Activated naive CD4-positive, alpha-beta T cell (primary cell): ENCODE measurements around the gene EPB41L4B.
"Not testable (repeated sequence)": the region's sequence is repeated elsewhere in the genome, so short reads cannot be mapped to it uniquely, and the experiment has no call there.

Experiments
- DNase-seq, 4 experiments: peaks; one replicate each; lab custom pipeline; 2025; lab: John Stamatoyannopoulos, UW

Gene EPB41L4B

DNA sequence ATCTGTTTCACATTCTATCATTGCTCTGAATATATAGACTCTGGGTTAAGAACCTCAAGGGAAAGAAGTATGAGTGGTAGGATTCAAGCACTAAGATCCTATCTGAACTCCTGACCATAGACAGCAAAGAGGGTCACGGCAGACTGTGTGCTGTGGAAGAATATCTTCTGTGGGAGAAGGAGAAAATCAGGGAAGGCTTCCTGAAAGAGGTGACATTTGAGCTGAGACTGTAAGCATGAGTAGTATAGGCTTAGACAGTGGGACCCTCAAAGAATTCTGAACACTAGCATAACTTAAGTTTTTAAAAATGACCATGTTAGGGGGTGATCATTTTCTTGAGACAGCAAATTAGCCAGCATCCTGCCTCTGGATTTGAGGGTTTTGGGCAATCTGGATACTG lies 157.7 kb downstream of the EPB41L4B start:
- DNase-seq = no peak

DNA sequence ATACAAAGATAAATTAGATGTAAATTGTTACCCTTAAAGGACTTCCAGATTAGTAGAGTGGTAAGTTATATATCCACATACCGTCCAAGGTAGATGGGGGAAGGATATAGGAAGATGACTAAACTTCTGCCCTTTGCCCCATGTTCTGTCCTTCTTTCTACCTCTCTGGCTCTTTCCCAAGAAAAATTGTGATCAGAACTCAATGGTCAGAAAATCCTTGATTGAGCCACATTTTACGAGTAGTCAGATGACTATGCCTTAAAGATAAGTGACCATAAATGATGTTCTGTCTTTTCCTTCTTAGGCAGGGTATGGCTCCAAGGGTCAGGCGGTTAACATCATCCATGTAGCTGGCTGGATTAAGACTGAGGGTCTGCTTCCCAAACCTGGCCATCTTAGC lies 158.2 kb downstream of the EPB41L4B start:
- no peak for DNase-seq

- no peak for DNase-seq
These were observed 159.4 kb downstream of the EPB41L4B start for GRCh38 chr9:109161471-109161870.

DNA sequence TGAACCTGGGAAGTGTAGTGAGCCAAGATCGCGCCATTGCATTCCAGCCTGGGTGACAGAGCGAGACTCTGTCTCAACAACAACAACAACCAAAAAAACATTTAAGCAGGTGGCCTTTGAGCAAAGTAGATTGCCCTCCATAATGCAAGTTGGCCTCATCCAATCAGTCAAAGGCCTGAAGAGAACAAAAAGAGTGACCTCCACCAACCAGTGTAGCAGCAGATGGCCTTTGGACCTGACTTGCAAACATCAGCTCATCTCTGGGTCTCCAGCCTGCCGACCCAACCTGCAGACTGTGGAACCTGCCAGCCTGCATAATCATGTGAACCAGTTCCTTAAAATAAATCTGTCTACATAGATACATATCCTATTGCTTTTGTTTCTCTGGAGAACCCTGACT lies 161.3 kb downstream of the EPB41L4B start:
- DNase-seq = no peak

GRCh38 chr9:109158651-109159050 lies 162.2 kb downstream of the EPB41L4B start:
- DNase-seq = no peak

DNA sequence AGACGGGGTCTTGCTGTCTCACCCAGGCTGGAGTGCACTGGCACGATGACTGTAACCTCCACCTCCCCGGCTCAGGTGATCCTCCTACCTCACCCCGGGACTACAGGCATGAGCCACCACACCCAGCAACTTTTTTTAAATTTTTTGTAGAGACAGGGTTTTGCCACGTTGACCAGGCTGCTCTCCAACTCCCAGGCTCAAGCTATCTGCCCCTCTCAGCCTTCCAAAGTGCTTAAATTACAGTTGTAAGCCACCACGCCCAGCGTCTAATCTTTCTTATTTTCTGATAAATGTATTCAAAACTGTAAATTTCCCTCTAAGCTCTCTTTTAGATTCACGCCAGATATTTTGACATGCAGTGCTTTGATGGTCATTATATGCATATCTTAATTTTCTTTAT lies 164.2 kb downstream of the EPB41L4B start:
- DNase-seq = no peak

DNA sequence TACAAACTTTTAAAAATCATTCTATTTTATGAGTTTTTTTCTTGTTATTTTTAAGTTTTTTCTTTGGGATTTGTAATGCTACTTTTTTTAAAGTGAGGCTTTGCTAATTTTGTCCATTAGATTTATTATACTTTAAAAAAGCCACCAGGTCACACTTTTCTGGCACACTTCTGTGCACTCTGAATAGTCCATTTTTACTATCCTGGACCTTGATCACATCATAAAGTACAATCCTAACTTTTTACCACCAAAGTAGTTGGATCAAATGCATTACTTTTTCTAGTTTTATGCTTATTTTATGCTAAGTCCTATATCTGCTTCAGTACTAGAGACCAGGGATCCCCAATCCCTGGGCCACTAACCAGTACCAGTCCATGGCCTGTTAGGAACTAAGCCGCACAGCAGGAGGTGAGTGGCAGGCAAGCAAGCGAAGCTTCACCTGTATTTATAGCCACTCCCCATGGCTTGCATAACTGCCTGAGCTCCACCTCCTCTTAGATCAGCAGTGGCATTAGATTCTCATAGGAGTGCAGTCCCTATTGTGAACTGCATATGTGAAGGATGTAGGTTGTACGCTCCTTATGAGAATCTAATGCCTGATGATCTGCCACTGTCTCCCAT lies 169.8 kb downstream of the EPB41L4B start:
- DNase-seq = no peak

DNA sequence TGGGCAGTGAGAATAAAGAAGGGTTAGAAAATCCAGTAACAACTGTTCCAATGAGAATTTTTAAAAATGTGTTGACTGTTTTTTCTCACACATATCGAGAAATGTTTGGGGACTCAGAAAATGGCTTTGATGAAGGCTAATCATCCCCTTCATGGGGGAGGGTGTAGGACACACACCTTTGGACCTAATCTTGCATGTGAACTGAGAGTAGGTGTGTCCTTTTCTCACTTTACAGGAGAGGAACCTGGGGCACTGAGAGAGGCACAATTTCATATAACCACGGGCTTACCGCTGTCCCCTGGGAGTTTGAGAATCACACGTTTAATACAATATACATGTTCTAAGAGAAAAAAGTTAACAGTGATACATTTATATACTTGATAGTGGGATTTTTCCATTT lies 171.1 kb downstream of the EPB41L4B start:
- no peak for DNase-seq

DNA sequence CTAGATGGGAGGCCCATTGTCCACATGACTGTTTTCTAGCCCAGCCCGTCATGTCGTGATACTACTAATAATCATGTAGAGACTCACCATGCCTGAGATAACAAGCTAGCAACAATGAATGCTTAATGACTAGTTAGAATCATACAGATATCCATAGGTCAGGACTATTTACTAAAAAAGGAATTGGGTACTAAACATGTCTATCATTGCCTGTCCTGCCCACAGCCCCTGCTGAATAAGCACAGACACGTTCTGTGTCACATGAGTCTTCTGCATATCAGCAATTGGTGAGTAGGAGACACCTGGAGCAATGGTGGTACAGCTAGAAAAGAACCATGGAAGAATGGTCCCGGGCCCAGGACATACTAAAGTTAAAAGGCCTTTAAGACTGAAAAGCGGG lies 171.8 kb downstream of the EPB41L4B start:
- DNase-seq = no peak

GRCh38 chr9:109145051-109145450 lies 175.8 kb downstream of the EPB41L4B start:
- DNase-seq = no peak

DNA sequence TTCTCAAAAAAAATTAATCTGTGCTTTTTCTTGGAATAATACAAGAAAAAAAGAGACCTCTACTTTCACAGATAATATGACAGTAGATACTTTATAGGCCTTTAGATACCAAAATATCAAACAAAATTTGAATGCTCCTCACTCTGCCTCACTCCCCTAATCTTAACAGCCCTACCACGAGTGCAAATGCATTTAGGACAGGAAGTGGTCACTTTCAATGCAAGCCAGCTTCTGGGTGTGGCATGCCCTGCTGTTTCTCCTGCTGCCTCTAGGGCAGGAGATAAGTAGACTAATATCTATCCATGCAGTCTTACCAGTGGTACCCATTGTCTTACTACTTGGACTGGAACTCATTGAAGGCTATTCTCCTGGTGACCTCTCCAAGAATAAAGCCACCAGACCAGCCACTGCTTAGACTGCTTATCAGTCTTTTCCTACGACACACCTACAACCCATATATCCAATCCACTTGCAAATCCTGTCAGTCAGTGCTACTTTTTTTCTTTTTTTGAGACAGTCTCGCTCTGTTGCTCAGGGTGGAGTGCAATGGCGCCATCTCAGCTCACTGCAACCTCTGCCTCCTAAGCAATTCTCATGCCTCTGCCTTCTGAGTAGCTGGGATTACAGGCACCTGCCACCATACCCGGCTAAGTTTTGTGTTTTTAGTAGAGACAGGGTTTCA lies 176.8 kb downstream of the EPB41L4B start:
- no peak for DNase-seq

DNA sequence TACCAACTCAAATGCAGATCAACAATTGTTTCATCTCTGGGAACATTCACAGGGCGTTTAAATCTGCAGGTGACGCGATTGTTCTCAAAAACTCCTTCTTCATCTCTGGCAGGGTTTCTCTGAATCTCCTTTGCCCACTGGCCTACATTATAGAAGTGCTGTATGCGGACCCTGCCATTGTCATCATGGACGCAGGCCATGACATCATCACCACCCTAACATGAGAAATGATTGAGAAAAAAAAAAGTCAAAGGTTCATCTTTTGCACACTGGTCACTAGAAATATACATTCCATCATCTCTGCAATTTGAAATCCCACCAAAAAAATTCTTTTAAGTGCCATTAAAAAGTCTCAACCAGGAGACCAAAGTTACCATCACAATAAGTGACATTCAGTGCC lies 179.5 kb downstream of the EPB41L4B start:
- no peak for DNase-seq

- DNase-seq = no peak
These were observed 181.0 kb downstream of the EPB41L4B start for GRCh38 chr9:109139851-109140250.

DNA sequence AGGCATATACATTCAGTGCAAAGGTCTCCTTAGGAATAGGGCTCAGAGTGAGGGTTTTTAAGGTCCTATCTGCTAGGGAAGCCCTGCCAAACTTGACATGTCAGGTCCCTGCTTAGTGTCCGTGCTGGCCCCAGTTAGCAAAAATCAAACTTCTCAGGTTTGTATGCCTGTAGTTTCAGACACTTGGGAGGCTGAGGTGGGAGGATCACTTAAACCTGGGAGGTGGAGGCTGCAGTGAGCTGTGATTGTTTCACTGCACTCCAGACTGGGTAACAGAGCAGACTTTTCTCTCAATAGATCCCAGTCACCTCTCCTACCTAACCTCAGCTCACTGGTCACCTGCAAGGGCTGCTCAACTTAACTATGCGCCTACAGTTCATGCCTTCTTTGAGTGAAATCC lies 182.4 kb downstream of the EPB41L4B start:
- no peak for DNase-seq

DNA sequence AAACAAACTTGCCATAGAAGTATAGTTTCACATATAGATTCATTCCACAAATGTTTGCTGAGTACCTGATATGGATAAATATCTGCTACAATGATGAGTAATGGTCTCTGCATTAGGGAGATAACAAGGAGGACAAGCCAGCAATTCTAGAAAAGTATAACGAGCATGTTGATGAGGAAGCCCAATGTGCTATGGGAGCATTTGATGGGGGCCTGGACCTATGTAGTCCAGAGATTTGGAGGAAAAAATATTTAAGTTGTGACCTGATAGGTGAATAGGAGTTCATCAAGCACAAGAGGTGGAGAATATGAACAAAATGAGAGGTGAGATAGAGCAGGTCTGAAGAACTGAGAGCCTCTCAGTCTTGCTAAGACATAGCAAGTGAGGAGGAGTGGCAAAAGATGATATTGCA lies 186.7 kb downstream of the EPB41L4B start:
- no peak for DNase-seq

DNA sequence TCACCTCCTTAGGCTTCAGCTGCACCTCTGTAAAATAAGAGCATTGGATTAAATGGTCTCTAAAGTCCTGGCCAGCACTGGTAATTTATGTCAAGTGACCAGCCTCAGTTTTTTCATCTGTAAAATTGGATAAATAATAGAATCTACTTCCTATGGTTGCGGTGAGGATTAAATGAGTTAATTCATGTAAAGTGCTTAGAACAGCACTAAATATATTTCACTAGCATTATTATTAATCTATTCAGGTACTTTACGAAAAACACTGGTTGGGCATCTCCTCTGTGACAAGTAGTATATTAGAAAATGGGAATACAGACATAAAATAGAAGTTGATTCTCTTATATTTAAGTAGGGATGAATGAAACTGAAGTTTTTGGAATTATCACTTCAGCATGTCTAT lies 187.3 kb downstream of the EPB41L4B start:
- DNase-seq = no peak

- DNase-seq = no peak
These were observed 188.3 kb downstream of the EPB41L4B start for GRCh38 chr9:109132567-109133021.

GRCh38 chr9:109129470-109130197 lies 191.2 kb downstream of the EPB41L4B start:
- no peak for DNase-seq

GRCh38 chr9:109126671-109127070 lies 194.2 kb downstream of the EPB41L4B start:
- DNase-seq = not testable (repeated sequence)

DNA sequence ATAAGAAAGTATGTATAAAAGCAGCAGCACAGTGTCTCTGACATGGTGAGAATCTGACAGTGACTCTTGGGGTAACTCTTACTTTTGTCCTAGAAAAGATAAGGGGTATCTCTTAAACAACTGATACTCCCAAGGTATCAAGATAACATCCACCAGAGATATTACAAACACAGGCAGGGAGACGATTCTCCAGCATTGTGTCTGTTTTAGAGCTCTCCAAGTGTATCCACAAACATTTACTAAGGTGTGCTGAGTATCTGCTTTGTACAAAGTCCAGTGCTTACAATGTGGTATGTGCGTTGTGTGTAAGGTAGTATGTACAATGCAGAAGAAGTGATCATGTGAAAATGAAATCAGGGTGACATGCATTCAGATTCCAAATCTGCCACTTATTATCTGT lies 196.7 kb downstream of the EPB41L4B start:
- DNase-seq = no peak

DNA sequence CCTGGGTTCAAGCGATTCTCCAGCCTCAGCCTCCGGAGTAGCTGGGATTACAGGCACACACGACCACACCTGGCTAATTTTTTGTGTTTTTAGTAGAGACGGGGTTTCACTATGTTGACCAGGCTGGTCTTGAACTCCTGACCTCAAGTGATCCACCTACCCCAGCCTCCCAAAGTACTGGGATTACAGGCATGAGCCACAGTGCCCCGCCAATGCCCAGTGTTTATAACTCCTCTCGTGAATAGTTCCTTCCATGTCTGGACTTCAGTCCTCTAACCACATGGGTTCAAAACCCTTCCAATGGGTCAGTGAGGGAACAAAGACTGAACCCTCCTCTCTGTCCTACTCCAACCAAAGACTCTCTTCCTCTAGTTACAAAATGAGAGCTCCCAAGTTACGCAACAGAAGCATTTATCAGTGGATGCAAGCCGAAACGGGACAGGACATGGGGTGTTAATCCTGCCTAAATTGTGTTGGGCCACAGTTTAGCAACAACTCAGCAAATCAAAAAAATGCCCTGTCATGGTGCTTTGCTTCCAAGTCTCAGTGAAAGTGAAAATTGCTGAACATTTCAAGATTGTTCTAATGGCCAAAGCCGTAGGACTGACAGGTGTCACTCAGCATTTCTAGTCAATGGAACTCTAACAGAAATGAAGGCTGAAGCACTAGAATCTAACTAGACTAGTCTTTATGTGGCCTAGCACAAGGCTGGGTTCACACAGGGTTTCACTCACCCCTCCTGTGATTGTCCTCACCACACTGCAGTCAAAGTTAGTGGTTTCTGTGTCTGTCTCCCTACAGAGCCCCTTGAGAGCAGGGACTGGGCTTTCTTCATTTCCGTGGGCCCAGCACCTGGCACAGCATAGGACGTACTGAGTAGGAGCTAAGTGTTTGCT lies 197.9 kb downstream of the EPB41L4B start:
- no peak for DNase-seq
